ENCODE data around the gene POLR1A. TPM values are rescaled to one million over a fixed set of nuclear protein-coding genes. Genes with fewer than 3 reads are reported as not detected.

Gene POLR1A
- total RNA-seq, 4 donors from 2014 or later = 20.1 to 31.7 (median 29.4) TPM

- intact Hi-C loops (cut with DNase I; ENCODE audit: low total_unique reads) (no loop called here), in situ Hi-C loops (cut with MboI; ENCODE audit: low sequenced_read_pairs in 4 of 4) (no loop called here)
- Histone ChIP-seq H3K36me3 (peaks cover 3 to 85% of the 10 kb centered on the region in 2 donors), H3K27ac (no peak overlapping the region), H3K4me3 (no peak overlapping the region), H3K9me3 (no peaks in the 10 kb centered on the region), H3K27me3 (no peaks in the 10 kb centered on the region), H3K4me1 (no peaks in the 10 kb centered on the region)
- ATAC-seq (no peak), DNase-seq (no peak)
- no peak for TF ChIP-seq CTCF (IDR thresholded peaks at IDR 0.05 in 4 of 5, conservative IDR thresholded peaks at IDR 0.05 in 1 of 5)
- no peak for TF ChIP-seq POLR2A (IDR thresholded peaks at IDR 0.05)
Measured at GRCh38 chr2:86048888-86049287, 56.8 kb downstream of the POLR1A start.

- H3K4me1 ChIP-seq = no peaks in the 10 kb centered on the region
- H3K9me3 ChIP-seq = no peaks in the 10 kb centered on the region
- no peaks in the 10 kb centered on the region for H3K27me3 ChIP-seq
- H3K4me3 ChIP-seq = no peak overlapping the region
- ATAC-seq = no peak
- in situ Hi-C loops (cut with MboI; ENCODE audit: low sequenced_read_pairs in 4 of 4) (no loop called here), intact Hi-C loops (cut with DNase I; ENCODE audit: low total_unique reads) (no loop called here)
- H3K27ac ChIP-seq = no peak overlapping the region
- no peak for TF ChIP-seq CTCF (IDR thresholded peaks at IDR 0.05 in 4 of 5, conservative IDR thresholded peaks at IDR 0.05 in 1 of 5)
- no peak for TF ChIP-seq POLR2A (IDR thresholded peaks at IDR 0.05)
- DNase-seq = no peak
- peaks cover 0 to 85% of the 10 kb centered on the region in 2 donors for H3K36me3 ChIP-seq
Measured at GRCh38 chr2:86048383-86048701, 57.3 kb downstream of the POLR1A start.

DNA sequence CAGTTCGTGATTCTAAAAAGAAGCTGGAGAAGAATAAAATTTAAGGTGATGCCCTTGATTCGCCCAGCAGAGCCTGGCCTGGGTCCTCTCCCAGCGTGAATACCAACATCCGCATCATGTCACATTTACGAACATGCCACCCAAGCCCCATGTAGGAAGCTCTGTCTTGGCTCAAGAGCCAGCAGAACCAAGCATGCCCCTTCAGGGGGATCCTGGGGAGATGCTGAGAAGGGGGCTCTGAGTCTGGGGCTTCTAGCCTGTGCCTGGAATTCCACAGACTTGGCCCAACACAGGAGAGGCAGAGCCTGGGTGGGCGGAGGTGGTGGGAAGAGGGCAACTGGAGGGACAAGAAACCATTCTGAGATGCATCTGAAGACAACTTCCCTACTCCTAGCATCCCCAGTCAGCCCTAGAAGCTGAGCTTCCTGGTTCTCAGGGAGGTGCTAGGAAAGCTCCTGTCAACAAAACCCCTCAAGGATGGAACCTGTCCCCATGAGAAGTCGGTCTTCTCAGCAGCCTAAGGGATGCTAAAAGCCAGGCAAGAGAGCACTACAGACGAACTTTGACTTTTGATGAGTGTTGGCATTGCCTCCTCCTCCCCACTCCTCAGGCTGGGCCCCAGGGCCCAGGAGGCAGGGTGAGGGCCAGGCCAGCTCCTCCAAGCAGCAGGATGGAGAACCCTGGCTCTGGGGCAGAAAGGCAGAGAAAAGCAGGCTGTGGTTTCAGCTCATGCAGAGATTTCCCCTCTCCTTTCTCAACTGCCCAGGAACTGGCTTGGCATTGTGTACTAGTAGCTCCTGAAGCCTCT, 57.9 kb downstream of the POLR1A start:
- H3K9me3 ChIP-seq = no peaks in the 10 kb centered on the region
- no peaks in the 10 kb centered on the region for H3K27me3 ChIP-seq
- in situ Hi-C loops (cut with MboI; ENCODE audit: low sequenced_read_pairs in 4 of 4) (no loop called here), intact Hi-C loops (cut with DNase I; ENCODE audit: low total_unique reads) (no loop called here)
- H3K36me3 ChIP-seq = peaks cover 0 to 81% of the 10 kb centered on the region in 2 donors
- H3K4me3 ChIP-seq = no peak overlapping the region
- no peak for TF ChIP-seq CTCF (IDR thresholded peaks at IDR 0.05 in 4 of 5, conservative IDR thresholded peaks at IDR 0.05 in 1 of 5)
- TF ChIP-seq POLR2A (IDR thresholded peaks at IDR 0.05) = no peak
- H3K27ac ChIP-seq = no peak overlapping the region
- no peaks in the 10 kb centered on the region for H3K4me1 ChIP-seq
- DNase-seq = no peak
- ATAC-seq = no peak

- H3K9me3 ChIP-seq = no peaks in the 10 kb centered on the region
- peaks cover 11 to 15% of the 10 kb centered on the region in 2 donors for H3K4me1 ChIP-seq
- ATAC-seq (no peak), DNase-seq (no peak)
- TF ChIP-seq POLR2A (IDR thresholded peaks at IDR 0.05) = no peak
- no peak for TF ChIP-seq CTCF (IDR thresholded peaks at IDR 0.05 in 4 of 5, conservative IDR thresholded peaks at IDR 0.05 in 1 of 5)
- H3K4me3 ChIP-seq = no peak overlapping the region
- in situ Hi-C loops (cut with MboI; ENCODE audit: low sequenced_read_pairs in 4 of 4) = no loop called here
- intact Hi-C loops (cut with DNase I; ENCODE audit: low total_unique reads) = no loop called here
- H3K27me3 ChIP-seq = no peaks in the 10 kb centered on the region
- H3K36me3 ChIP-seq = peaks cover 0 to 64% of the 10 kb centered on the region in 2 donors
- no peak overlapping the region for H3K27ac ChIP-seq
Measured at GRCh38 chr2:86045541-86045940, 60.1 kb downstream of the POLR1A start.

Measured in gastrocnemius medialis (tissue), 4 donors.